ENCODE data around the gene PRKCQ. TPM values are rescaled to one million over a fixed set of nuclear protein-coding genes. Genes with fewer than 3 reads are reported as not detected.

Gene PRKCQ
- total and polyA plus RNA-seq, 2 of the 8 experiments (the other 6 are each of a cell fraction or from before 2014, with no cell fraction given): 9.1 to 22.6 TPM

GRCh38 chr10:6469661-6470060 lies 110.4 kb downstream of the PRKCQ start:
- Histone ChIP-seq H3K14ac (ENCODE audit: insufficient read length) (no peak overlapping the region), H4K20me1 (replicated peaks in 1 of 2; ENCODE audit: control insufficient read depth in 1 of 2, insufficient read depth in 2 of 2, low read length in 2 of 2) (no peaks in the 10 kb centered on the region), H2BK12ac (ENCODE audit: low read depth, low read length) (no peak overlapping the region), H3K9ac (replicated peaks in 1 of 4; ENCODE audit: extremely low read depth in 1 of 4, low read depth in 3 of 4, low read length in 3 of 4) (no peak overlapping the region), H3K56ac (replicated peaks; ENCODE audit: insufficient read length, low read depth, low read length) (no peak overlapping the region), H3K79me1 (ENCODE audit: low read depth, low read length) (no peaks in the 10 kb centered on the region), H2AK5ac (ENCODE audit: low read depth, low read length) (no peak overlapping the region), H4K5ac (ENCODE audit: insufficient read length, low read depth, low read length) (no peak overlapping the region), H3K79me2 (ENCODE audit: control insufficient read depth in 1 of 2, insufficient read depth in 2 of 2, low read length in 2 of 2) (no peaks in the 10 kb centered on the region), H2BK5ac (ENCODE audit: low read depth, low read length) (no peak overlapping the region), H2BK15ac (ENCODE audit: low read length) (no peak overlapping the region), H2BK20ac (ENCODE audit: low read length) (no peak overlapping the region), H3K27ac (ENCODE audit: low read depth, low read length) (no peak overlapping the region), H4K8ac (ENCODE audit: extremely low read depth, insufficient read depth, low read length) (no peak overlapping the region), H3K4me1 (replicated peaks in 1 of 4; ENCODE audit: control insufficient read depth in 3 of 4, insufficient read depth in 4 of 4, low read length in 3 of 4) (peaks cover 0 to 2% (median 0%) of the 10 kb centered on the region in 4 experiments; a peak in 1 of 7 replicates), H3K18ac (ENCODE audit: extremely low read depth, low read length) (no peak overlapping the region), H3K9me3 (ENCODE audit: insufficient read depth in 2 of 2, low read depth in 1 of 2, low read length in 1 of 2) (no peaks in the 10 kb centered on the region), H3K36me3 (ENCODE audit: control insufficient read depth in 2 of 4, insufficient read depth in 4 of 4, low read length in 3 of 4) (peaks cover 0 to 2% (median 0%) of the 10 kb centered on the region in 4 experiments; a peak in 2 of 8 replicates), H4K91ac (replicated peaks; ENCODE audit: insufficient read length, low read length) (no peak overlapping the region), H3K4me3 (ENCODE audit: extremely low read depth in 1 of 4, insufficient read depth in 2 of 4, low read depth in 3 of 4, low read length in 4 of 4) (no peak overlapping the region), H3K4me2 (ENCODE audit: insufficient read depth in 1 of 2, low read depth in 2 of 2, low read length in 2 of 2) (no peak overlapping the region), H3K27me3 (replicated peaks in 1 of 4; ENCODE audit: control insufficient read depth in 3 of 4, extremely low read depth in 1 of 4, insufficient read depth in 3 of 4, low read length in 3 of 4) (no peaks in the 10 kb centered on the region), H2AFZ (ENCODE audit: low read length) (no peak overlapping the region), H3K4ac (replicated peaks; ENCODE audit: insufficient read length, low read depth, low read length) (no peak overlapping the region), H2BK120ac (replicated peaks; ENCODE audit: low read depth, low read length) (no peak overlapping the region), H3K23ac (ENCODE audit: insufficient read length) (no peak overlapping the region), H3K23me2 (ENCODE audit: low read depth, low read length) (no peaks in the 10 kb centered on the region)
- POLR2A ChIA-PET (ENCODE audit: partially characterized antibody): no interaction called here
- TF ChIP-seq BACH1 (IDR thresholded peaks at IDR 0.05; ENCODE audit: low read length): no peak
- no peak for TF ChIP-seq HDAC6 (IDR thresholded peaks at IDR 0.05; ENCODE audit: low read depth, low read length)
- no peak for TF ChIP-seq ATF3 (IDR thresholded peaks at IDR 0.05; ENCODE audit: insufficient read depth, low read depth, low read length)
- FAIRE-seq (no peak), DNase-seq (ENCODE audit: low read depth in 1 of 2, low spot score in 2 of 2) (no peak)
- CTCF ChIA-PET (ENCODE audit: partially characterized antibody): no interaction called here
